Fibroblast of lung (primary cell): ENCODE results near the gene PLAAT3. TPM values are rescaled to one million over a fixed set of nuclear protein-coding genes. Genes with fewer than 3 reads are reported as not detected.

Experiments
- DNase-seq, 2 donors: peaks; one replicate each; pipeline versions ENCODE4 v3.0.0 to v3.0.0-alpha.2; 2010; ENCODE audit warnings: low read depth in 2 of 2
- H2AFZ ChIP-seq: 2 replicates; pipeline ENCODE4 v1.5.1; 2012; ENCODE audit warnings: low read length, control low read depth, inconsistent platforms
- H3K27ac ChIP-seq: 2 replicates; pipeline ENCODE4 v1.5.1; 2011; ENCODE audit warnings: low read length, control low read depth; ENCODE audit not compliant: insufficient read depth
- H3K27me3 ChIP-seq: 2 replicates; pipeline ENCODE4 v1.5.1; 2011; ENCODE audit warnings: mild to moderate bottlenecking, low read length; ENCODE audit not compliant: control insufficient read depth, insufficient read depth
- H3K36me3 ChIP-seq: 2 replicates; pipeline ENCODE4 v1.5.1; 2011; ENCODE audit warnings: low read length; ENCODE audit not compliant: control insufficient read depth, insufficient read depth
- H3K4me1 ChIP-seq: 2 replicates; pipeline ENCODE4 v1.5.1; 2011; ENCODE audit warnings: low read length; ENCODE audit not compliant: control insufficient read depth, insufficient read depth; ENCODE audit errors: extremely low read depth
- H3K4me2 ChIP-seq: 2 replicates; pipeline ENCODE4 v1.5.1; 2011; ENCODE audit warnings: low read length, control low read depth; ENCODE audit not compliant: insufficient read depth; ENCODE audit errors: extremely low read depth
- H3K4me3 ChIP-seq, 4 experiments: fragments of 200-600 bp in 1 of 4; sonication (generic) in 1 of 4; replicated peaks in 1 of 4; 2 replicates each; pipeline ENCODE4 v1.5.1; 2011 to 2016; ENCODE audit warnings: low read length in 4 of 4, low read depth in 3 of 4, mild to moderate bottlenecking in 3 of 4, control low read depth in 2 of 4, inconsistent platforms in 1 of 4, mixed read lengths in 1 of 4; ENCODE audit not compliant: insufficient read depth in 1 of 4; ENCODE audit errors: control extremely low read depth in 1 of 4
- H3K79me2 ChIP-seq: 2 replicates; pipeline ENCODE4 v1.5.1; 2012; ENCODE audit warnings: mild to moderate bottlenecking, low read length, inconsistent platforms; ENCODE audit not compliant: control insufficient read depth, insufficient read depth
- H3K9ac ChIP-seq: 2 replicates; pipeline ENCODE4 v1.5.1; 2011; ENCODE audit warnings: mild to moderate bottlenecking, low read length, control low read depth; ENCODE audit not compliant: insufficient read depth
- H3K9me3 ChIP-seq: 2 replicates; pipeline ENCODE4 v1.5.1; 2012; ENCODE audit warnings: low read depth, low read length; ENCODE audit not compliant: control insufficient read depth, insufficient read depth
- H4K20me1 ChIP-seq: 2 replicates; pipeline ENCODE4 v1.5.1; 2011; ENCODE audit warnings: low read length; ENCODE audit not compliant: control insufficient read depth, insufficient read depth; ENCODE audit errors: extremely low read depth
- EZH2 ChIP-seq: IDR thresholded peaks from 2 replicates; pipeline ENCODE4 v1.5.1; 2012; ENCODE audit warnings: low read length, control low read depth, mild to moderate bottlenecking; ENCODE audit errors: missing control alignments
- polyA minus RNA-seq: library from RNA; depleted of rRNA, polyadenylated mRNA; stranded (reverse); fragments of >200 nt; gene quantifications from 2 replicates; pipeline ENCODE4 v1.2.3, GENCODE V29; 2011; ENCODE audit warnings: low replicate concordance
- polyA plus RNA-seq, 2 donors: library from polyadenylated mRNA; depleted of rRNA in 1 of 2; stranded (reverse) in 1 of 2; unstranded in 1 of 2; fragments of >200 nt; gene quantifications; 2 replicates each; pipeline ENCODE4 v1.2.1, GENCODE V29; 2011 to 2012; ENCODE audit warnings: missing spikeins in 1 of 2
- total RNA-seq: library from RNA; depleted of rRNA; stranded (reverse); fragments of >200 nt; gene quantifications from 2 replicates; pipeline ENCODE4 v1.2.1, GENCODE V29; 2014
- TF ChIP-seq, protein P1 (sequence below), 2 donors: IDR thresholded peaks in 1 of 2; conservative IDR thresholded peaks in 1 of 2; 1 replicate in 1 of 2; 2 replicates in 1 of 2; pipeline ENCODE4 v1.5.1; 2011 to 2012; ENCODE audit warnings: low read length in 2 of 2, control low read depth in 1 of 2, inconsistent platforms in 1 of 2, low read depth in 1 of 2, mild to moderate bottlenecking in 1 of 2

The PLAAT3 gene
- total RNA-seq (32.1 and 45.4 TPM in 2 replicates), polyA plus RNA-seq (11.4 and 40.9 TPM in 2 replicates), polyA minus RNA-seq (17.5 and 32.9 TPM in 2 replicates)
- polyA plus RNA-seq (2012): 10.8 and 35.5 TPM in 2 replicates

DNA sequence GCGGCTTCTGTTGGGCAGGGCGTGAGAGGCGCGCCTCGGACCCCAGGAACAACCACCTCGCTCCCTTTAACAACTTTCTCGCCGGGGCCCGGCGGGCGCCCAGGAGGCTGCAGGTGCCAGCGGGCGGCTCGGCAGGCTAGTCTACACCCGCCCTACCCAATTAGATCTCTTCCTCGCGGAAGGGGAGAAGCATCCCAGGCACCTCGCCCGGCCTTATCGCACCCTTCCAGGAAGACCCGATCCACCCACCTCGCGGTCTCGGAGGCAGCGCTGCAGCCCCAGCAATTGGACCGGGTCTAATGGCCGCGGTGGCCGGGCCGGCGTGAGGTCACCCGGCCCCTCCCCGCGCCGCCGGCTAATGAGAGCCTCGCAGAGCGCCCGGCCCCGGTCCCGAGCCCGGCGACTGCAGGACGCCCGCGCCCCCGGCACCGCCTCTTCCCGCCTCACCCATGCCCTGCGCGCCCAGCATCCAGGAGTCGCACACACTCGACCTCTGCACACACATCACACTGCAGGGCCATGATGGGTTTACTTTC is at the start of gene PLAAT3:
Gene PLAAT3 (minus strand): TSS at position 298 of the 536 bp plus-strand sequence. CDS start 419 bp downstream, outside the sequence.
- Histone ChIP-seq H3K9me3 (no peaks in the 10 kb centered on the region), H3K4me2 (peak within 1 kb of the TSS; percentile 88), H3K27ac (peak within 1 kb of the TSS; percentile 50), H3K79me2 (no peaks in the 10 kb centered on the region), H4K20me1 (no peaks in the 10 kb centered on the region), H3K4me3 (peak within 1 kb of the TSS; percentile 54 to 84 (median 72)), H3K9ac (peak within 1 kb of the TSS; percentile 32), H2AFZ (peak within 1 kb of the TSS; percentile 87), H3K36me3 (no peaks in the 10 kb centered on the region), H3K4me1 (no peaks in the 10 kb centered on the region), H3K27me3 (no peaks in the 10 kb centered on the region)
- TF ChIP-seq EZH2: no peak
- TF ChIP-seq, protein P1, sequence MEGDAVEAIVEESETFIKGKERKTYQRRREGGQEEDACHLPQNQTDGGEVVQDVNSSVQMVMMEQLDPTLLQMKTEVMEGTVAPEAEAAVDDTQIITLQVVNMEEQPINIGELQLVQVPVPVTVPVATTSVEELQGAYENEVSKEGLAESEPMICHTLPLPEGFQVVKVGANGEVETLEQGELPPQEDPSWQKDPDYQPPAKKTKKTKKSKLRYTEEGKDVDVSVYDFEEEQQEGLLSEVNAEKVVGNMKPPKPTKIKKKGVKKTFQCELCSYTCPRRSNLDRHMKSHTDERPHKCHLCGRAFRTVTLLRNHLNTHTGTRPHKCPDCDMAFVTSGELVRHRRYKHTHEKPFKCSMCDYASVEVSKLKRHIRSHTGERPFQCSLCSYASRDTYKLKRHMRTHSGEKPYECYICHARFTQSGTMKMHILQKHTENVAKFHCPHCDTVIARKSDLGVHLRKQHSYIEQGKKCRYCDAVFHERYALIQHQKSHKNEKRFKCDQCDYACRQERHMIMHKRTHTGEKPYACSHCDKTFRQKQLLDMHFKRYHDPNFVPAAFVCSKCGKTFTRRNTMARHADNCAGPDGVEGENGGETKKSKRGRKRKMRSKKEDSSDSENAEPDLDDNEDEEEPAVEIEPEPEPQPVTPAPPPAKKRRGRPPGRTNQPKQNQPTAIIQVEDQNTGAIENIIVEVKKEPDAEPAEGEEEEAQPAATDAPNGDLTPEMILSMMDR (conservative IDR thresholded peaks at IDR 0.05 in 1 of 2, IDR thresholded peaks at IDR 0.05 in 1 of 2; ENCODE audit: low read depth in 1 of 2, low read length in 2 of 2): no peak
- DNase-seq: peak; percentile 48 to 59

DNA sequence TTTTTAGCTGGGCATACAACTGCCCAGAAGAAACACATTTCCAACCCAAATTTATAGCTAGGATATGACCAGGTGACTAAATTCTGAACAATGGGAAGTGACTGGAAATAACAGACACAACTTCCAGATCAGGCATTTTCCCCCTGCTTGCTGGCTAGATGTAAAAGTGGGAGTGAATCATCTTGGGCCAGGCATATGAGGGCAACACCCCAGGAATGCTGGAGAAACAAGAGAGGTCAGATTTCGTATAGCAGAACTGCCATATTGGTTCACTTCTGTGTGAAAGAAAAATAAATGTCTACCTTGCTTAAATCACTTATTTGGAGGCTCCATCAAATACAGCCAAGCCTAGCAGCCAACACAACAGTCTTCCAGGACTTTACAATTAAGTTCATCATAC is 49.6 kb upstream of the PLAAT3 start:
- Histone ChIP-seq H3K27ac (peak overlapping the region; percentile 38), H3K4me2 (peak overlapping the region; percentile 7), H3K9ac (no peak overlapping the region), H3K79me2 (peaks cover 86% of the 10 kb centered on the region), H2AFZ (no peak overlapping the region), H3K4me1 (peaks cover 24% of the 10 kb centered on the region), H3K36me3 (no peaks in the 10 kb centered on the region), H3K27me3 (no peaks in the 10 kb centered on the region), H3K9me3 (no peaks in the 10 kb centered on the region), H3K4me3 (no peak overlapping the region), H4K20me1 (no peaks in the 10 kb centered on the region)
- no peak for TF ChIP-seq EZH2
- TF ChIP-seq, protein P1 (conservative IDR thresholded peaks at IDR 0.05 in 1 of 2, IDR thresholded peaks at IDR 0.05 in 1 of 2; ENCODE audit: low read depth in 1 of 2, low read length in 2 of 2): no peak
- DNase-seq: peak; percentile 63 to 85

GRCh38 chr11:63660972-63661371 is 46.7 kb upstream of the PLAAT3 start:
- Histone ChIP-seq H3K4me1 (peaks cover 13% of the 10 kb centered on the region), H3K36me3 (peaks cover 2% of the 10 kb centered on the region), H3K4me3 (no peak overlapping the region), H3K9me3 (no peaks in the 10 kb centered on the region), H3K79me2 (peaks cover 86% of the 10 kb centered on the region), H3K27ac (no peak overlapping the region), H3K4me2 (no peak overlapping the region), H2AFZ (no peak overlapping the region), H3K27me3 (no peaks in the 10 kb centered on the region), H3K9ac (no peak overlapping the region), H4K20me1 (no peaks in the 10 kb centered on the region)
- no peak for DNase-seq
- no peak for TF ChIP-seq EZH2
- TF ChIP-seq, protein P1 (conservative IDR thresholded peaks at IDR 0.05 in 1 of 2, IDR thresholded peaks at IDR 0.05 in 1 of 2; ENCODE audit: low read depth in 1 of 2, low read length in 2 of 2): no peak
